GM19238 (cell line): ENCODE data around the gene OVOL1.

Source experiments
- DNase-seq: peaks from one replicate; pipeline ENCODE4 v3.0.0; 2011; ENCODE audit warnings: low spot score; ENCODE audit not compliant: insufficient read length

Gene OVOL1

DNA sequence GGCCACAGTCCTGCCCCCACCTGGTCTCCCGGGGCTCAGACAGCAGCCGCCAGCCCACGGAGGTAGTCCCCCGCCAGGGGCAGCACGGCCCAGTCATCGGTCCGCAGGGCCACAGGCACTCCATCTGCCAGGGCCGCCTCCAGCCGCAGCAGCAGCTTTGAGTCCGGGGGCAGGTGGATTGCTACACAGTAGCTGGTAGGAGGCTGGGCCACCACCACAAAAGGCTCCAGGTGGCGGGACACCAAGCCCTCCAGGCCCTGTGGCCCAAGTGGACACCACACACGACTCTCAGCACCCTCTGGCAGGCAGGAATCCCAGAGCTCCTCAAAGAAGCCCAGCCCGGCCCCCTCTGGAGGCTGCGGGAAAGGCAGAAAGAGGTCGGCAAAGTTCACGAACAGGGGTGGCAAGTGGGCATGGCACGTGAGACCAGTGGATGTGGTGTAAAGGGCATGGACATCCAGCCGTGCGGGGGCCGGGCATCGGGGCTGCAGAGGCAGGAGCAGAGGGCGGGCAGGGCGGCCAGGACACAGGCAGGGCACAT is 9.0 kb upstream of the OVOL1 start:
- no peak for DNase-seq

DNA sequence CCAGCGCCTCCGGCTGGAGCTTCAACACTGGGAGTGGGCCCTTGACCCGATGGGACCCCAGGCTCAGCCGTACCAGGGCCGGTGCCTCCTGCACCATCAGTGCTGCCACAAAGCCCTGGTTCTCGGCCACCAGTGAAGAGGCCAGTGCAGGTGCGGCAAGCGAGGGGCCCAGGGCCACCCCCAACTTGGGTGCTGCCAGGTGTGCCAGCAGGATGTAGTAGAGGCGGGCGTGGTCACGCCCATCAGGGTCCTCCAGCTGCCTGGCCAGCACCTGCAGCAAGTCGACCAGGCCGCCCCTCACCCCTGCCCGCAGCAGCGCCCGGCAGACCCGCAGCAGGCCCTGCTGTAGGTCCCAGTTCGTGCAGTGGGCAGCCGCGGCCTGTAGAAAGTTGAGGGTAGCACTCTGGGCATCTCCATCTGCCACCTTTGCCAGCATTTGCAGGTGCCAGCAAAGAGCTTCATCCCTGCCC is 8.4 kb upstream of the OVOL1 start:
- no peak for DNase-seq

DNA sequence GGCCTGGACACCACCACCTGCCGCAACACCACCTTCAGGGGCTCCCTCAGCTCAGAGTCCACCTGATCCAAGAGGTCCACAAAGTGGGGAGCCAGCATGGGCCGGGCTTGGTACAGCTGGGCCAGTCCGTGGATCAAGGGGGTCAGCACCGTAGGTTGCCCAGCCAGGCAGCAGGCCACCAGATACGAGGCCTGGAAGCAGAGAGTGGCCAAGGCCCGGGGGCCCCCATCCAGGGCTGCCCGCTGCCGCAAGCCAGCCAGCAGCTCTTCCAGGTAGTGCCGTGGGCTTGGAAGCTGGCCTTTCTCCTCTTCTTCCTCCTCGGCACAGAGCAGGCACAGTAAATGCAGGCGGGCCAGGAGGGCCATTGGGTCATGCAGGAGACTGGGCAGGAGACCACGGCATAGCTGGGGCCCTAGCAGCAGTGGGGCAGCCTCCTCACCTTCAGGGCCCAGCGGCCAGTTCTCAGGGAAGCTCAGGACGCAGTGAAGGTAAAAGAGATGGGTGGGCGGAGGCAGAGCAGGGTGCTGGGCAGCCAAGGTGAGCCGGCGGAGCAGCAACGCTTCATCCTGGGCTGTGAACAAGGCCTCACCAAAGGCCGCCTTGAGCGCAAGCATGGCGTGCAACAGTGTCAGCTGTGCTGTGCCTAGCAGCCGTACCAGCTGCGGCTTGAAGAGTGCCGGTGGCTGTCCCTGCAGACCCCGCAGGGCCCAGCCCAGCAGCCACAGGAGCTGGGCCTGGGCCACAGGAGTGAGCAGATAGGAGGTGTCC is 7.8 kb upstream of the OVOL1 start:
- no peak for DNase-seq

DNA sequence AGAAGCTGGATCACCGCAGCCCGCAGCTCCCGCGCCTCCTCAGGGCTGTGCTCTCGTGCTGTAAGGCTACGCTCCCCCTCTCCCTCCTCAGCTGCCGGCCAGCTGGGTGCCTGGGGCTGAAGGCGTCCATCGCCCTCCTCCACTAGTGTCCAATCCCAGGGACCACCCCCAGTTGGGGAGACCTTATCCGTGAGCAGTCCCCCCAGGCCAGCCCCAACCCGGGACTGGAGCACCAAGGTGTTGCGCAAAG is 7.3 kb upstream of the OVOL1 start:
- no peak for DNase-seq

DNA sequence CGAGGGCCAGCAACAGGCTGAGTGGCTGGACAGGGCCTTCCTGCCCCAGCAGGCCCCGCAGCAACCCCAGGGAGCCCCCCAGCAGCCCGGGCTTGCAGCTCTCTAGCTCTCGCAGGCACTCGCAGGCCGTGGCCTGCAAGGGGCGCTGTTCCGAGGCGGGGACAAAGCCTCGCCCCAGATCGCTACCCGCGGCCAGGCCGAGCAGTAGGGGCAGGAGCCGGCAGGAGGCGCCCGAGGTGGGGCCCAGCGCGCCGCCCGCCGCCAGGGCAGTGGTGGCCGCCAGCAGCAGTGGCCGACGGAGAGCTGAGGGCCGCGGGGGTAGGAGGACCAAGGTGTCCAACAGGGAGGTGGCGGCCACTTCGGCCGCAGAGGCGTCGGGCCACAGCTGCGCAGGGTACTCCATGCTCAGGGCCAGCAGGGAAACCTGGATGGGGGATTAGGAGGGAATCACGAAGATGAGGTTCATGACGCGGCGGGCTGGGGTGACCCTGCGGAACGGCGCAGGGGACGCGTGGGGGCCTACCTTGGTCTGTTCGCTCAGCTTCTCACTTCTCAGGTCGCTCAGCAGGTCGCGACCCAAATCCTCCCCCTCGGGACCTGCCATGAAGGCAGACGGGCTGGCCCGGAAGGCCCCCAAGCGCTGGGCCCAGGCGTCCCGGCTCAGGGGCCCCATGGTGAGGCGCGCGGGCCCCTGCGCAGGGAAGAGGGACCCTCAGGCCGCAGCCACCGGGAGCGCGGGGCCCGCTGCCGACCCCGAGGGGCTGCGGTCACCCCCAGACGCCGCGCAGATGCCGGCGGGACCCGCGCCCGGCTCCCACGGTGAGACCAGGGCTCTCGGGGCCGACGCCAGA is 6.7 kb upstream of the OVOL1 start:
- peak; percentile 90 for DNase-seq

DNA sequence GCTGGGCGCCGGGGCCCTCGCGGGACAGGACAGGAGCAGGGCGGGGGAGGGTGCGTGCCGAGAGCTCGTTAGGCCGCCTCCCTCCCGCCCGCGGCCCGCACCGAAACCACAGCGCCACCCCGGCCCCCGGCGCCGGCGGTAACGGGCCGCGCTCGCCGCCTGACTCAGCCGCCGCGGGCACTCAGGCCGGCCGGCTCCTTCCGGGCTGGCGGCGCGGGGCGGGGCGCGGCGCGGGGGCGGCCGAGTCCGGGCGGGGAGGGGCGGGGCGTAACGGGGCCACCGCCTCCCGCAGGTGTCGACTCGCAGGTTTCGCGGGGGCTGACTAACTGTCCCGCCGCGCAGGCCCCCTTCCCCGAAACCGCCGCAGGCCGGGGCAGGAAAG is 6.1 kb upstream of the OVOL1 start, which contains the start of gene AP5B1:
AP5B1 (minus strand) TSS at position 207 of the 382 bp plus-strand sequence. CDS start 385 bp downstream, outside the sequence.
- DNase-seq: peak; percentile 90

DNA sequence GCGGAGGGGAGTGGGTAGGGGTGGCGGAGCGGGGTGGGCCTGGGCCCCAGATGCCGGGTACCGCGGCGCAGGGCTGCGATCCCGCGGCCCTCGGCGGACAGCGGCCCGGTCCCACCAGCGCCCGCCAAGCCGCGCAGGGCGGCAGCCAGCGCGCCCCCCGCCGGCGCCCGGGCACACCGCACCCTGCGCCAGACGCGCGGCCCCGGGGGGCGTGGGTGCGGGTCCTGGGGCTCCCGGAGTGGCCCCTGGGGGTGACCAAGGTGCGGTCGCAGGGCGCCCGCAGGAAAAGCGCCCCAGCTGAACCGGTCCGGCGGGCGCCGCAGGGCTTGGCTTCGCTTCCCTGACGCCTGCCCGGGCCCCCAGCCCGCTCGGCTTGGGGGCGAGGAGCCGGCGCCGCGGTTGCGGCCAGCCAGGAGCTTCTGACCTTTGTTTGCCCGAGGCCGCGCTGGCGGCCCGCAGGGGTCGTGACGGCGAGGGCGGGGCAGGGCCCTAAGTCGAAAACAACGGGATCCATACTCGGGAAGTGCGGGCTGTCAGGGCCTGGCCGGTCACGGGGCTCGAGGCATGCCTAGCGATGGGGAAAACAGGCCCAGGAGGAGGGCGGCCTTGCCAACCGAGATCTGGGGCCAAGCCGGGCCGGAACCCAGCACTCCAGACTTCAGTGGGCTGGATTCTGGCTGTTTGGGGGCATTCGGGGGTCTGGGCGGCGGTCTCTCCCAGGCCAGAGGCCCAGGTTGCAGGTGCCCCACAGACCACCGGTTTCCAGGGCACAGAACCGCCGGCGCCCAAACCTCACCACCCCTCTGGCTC is 5.5 kb upstream of the OVOL1 start:
- DNase-seq: no peak

DNA sequence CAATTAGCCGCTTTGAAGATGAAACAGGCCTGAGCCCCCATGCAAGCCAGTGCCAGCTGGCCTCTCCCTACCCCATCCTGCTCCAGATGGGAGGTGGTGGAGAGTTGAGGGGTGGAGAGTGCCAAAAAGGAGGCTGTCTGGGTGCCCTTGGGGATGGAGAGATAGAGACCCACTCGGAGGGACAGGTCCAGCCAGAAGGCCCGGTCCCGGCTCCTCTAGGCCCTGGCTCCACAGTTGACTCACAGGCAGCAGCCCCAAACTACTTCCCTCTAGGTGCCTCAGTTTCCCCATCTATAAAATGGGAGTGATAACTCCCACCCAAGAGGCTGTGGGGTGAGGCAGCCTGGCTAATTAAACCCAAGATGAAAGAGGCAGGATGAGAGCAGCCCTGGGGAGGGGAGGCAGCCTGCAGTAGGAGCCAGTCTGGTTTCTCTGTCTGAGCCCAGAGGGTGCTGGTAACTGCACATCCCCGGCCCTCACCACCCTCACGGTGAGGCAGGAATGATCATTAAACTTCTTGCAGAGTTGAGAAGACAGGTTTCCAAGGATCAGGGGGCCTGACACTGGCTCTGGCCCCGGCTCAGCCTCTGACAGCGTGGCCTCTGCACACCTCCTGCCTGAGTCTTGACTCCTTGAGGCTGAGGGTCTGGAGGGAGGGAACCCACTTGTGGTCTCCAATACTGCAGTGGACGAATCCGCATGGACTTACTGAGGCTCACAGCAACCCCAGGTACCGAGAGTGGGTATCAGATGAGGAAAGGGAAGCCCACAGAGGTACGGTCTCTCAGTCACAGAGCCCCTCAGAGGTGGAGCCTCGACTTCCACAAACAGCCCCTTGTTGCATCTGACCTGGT is 4.7 kb upstream of the OVOL1 start:
- no peak for DNase-seq

DNA sequence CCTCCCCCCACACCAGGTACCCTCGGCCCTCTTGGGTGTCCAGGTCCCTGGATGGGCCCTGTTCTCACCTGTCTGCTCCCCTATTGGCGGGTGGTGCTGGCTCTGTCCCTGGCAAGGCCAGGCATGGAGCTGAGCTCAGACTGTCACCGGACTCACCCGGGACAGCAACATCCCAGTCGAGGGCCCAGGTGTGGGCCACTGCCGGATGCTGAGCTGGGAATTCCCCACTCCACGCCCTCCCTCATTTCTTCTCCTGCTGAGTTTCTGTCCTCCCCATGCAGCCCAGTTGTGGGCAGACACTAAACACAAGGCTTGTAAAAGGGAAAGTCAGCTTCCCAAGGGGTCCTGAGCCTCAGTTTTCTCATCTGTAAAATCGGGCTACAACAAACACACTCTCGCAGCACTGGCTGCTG is 4.0 kb upstream of the OVOL1 start:
- no peak for DNase-seq

DNA sequence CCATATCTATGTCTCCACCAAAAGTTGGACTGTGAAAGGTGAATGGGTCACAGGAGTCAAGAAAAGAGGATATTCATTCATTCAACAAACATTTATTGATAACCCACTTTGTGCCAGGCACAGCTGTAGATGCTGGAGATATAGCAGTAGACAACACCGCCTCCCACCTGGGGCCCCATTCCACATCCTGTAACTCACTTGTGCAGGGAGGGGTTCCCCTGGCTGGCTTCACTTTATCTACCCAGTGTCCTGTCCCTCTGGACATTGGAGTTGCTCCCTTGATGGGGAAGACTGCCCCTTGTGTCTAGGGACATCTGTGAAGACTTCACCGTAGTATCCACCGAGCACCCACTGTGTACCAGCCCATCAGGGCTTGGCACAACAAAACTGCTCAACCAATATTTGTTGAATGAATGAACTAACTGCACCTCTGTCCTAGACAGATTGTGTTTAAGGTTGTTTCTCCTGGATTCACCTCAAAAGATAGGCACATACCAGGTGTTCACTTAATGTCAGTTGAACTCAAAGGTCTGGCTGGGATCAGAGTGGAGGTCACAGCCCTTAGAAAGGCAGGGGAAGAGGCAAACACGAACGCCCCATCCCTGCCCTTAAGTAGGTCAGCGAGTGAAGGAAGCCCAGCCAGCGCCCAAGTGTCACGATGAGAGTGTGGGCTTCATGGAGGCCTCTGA is 1.4 kb upstream of the OVOL1 start:
- DNase-seq: no peak

DNA sequence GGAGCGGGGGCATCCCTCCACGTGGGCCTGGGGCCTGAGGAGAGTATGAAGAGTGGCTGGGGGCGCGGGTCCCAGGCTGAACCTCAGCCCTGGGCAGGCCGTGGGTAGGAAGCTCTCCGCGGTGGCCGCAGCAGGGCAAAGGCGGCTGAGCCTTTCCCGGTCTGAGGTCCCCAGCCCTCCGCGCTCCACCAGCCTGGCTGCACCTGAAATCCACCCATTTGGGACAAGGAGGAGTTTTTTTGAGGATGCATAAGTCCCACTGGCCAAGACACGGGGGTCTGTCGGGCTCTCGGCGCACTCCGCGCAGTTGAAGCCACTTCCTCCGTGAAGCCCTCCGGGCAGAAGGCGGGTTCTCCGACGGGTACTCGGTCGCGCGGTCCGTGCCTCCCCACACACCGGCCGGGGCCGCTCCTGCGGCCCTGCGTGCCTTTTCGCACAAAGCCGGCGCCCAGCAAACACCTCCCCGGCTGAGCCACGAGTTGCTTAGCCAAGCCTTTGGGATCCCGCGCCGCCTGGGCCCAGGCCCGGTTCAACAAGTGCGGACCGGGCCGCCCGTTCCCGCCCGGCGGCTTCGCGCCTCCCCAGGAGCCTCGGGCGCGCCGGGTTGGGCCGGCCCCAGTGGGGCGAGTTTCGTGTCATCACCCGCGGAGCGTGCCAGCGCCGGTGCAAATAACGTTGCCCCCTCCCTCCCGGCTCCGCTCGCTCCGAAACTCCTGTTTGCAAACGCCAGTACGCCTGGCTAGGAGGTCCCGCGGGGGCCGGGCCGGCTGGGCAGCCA is 666 bp upstream of the OVOL1 start:
- no peak for DNase-seq

DNA sequence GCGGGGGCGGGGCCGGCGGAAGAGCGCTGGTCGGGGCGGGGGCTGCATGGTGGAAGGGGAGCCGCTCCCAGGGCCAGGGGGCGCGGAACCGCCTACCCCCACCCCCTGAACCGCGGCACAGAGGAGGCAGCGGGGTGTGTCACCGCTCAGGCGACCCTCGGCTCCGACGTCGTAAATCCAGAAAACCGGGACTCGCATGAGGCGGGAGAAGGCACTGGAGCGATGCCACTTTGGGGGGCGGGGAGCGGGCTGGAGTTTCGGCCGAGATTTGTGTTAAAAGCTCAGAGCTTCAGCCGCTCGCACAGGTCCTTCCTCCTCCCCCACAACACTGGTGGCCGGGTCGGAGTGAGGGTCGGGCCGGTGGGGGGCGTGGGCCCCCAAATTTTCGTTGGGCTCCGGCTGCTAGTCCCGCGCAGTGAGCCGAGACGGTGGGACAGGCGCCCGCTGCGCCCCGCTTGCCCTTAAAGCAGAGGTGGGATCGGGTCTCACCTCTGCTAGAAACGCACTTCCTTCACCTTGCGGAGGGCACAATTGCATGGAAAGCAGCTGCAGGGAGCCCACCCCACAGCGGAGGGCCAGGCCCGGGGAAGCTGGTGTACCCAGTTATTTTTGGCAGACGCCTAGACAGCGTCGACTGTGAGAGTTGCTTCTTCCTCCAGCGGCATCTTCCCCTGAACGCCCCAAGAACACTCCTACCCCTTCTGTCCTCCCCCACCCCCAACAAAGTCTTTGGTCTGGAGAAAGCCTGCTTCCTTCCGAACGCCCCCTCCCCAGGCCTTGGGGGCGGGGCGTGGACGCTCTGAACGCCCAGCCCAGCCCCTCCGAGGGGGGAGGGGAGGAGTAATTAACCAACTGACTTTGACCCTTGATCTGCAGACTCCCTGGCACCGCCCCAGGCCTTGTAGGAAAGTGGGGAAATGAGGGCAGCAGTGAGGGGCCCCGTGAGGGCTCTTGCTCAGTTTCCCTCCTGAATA is 1.1 kb downstream of the OVOL1 start:
- no peak for DNase-seq

DNA sequence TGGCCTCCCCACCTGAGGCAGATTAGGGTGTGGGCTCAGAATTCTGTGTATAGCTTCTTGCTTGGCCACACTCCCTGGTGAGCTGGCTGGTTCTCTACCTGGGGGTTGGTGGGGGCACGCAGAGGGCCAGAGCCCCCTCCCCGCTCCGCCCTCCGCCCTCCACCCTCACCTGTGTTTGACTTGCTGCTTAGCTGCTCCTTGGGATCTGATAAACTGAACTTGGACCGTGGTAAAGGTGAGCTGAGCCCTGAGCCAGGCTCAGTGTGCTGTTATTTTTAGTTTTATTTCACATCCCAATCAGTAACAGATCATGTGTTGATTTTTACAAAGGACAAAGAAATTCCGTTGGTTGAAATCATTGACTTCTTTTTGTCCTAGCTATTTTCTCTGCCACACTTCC is 2.0 kb downstream of the OVOL1 start:
- DNase-seq: no peak

DNA sequence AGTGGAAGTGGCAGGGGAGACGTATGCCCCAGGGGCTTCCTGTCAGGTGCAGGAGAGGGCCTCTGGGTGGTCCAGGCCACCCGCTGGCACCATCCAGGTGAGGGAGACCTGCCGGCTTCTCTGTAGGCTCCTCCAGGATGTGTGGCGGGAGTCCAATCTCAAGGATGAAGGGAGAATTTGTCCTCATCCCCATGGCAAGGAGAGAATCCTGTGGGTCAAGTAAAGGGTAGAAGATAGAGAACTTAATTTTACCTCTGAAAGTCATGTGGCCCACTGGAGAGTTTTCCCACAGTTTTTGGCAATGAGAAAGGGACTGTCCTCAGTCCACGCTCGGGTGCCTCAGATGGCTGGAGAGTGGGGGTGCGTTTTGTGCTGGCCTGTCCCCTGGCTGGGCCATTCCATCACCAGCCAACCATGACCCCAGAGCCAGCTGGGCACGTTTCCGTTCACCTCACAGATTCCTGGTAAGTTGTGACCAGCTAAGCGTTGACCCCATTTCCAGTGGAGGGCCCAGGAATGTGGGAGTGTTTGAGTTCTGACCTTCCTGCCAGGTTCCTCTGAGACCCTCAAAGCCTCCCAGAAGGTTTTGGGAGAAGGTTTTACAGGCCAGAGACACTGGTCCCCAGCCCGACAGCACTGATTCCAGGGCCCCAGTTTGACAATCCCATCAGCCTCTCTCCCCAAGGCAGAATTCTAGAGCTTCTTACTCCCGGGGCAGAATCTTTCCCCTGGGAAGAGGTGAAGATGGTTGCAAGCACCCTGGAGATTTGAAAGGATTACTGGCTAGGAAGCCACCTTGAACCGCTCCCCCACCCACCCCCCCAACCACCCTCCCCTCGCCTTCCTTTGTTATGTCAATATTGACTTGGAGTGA is 2.6 kb downstream of the OVOL1 start:
- DNase-seq: no peak

DNA sequence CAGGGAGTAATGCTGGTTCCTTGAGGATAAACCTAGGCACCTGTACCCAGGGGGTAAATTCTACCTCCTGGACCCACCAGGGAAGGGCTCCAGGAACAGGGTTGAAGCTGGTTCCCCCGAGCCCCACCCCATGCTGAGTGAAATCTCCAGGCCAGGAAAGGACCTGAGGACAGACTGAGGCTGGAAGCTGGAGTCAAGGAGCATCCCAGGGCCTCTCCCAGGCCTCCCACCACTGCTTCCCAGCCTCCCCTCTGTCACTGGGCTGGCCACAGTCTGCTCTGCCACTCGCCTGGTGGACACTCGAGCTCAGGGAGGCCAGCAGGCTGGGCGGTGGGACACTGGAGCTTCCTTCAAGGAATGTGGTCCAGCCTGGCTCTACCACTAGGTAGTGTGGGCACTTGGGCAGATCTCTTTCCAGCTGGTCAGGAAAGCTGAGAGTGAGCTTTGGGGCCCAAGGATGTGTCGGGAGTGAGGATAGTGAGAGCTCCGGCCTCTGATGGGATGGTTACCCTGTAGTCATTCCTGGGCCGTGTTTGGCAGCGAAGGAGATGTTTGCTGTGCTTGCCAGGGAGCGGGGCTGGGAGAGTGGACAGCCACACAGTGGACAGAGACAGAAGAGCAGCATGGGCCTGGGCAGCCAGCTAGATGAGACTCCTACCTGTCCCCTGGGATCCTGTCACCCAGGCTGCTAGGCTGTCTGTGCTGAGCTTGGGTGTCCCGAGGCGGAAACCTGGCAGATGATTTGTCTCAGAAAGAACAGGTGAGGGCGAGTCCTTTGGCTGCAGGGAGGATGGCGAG is 3.4 kb downstream of the OVOL1 start:
- no peak for DNase-seq

DNA sequence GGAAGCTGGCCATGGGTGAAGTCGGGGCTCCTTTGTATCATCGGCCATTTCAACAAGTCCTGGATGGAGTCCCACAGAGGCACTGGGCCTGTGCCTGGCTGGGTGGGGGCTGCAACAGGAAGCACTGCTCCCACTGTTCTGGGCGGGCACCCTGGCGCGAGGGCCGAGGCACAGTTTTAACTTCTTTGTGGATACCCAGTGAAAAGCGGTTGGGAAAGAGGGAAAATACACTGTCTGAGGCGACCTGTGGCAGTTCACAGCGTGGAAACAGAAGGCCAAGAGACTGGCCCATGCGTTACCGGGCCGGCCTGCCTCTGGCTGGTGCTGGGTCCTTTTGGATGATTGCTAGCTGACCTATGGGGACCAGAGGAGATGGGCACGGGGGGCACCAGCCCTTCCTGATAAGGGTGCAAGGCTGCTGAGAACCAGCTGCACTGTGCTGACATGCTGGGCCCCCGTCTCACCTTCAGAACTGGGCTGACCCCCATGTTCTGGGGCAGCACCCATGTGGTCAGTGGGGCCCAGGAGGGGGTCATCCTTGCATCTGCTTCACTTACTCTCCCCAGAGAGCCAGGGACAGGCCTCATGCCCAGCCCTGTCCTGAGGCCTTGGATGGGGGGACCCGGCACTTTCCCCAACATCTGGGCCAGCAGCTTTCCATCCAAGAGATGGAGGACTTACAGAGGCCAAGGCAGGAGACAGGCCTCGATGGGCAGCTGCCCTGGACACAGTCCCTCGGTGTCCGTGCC is 4.2 kb downstream of the OVOL1 start:
- no peak for DNase-seq
